H9 (cell line): ENCODE measurements around the gene CHST15. TPM values are rescaled to one million over a fixed set of nuclear protein-coding genes. Genes with fewer than 3 reads are reported as not detected.

Experiments
- DNase-seq: peaks from one replicate; pipeline ENCODE4 v3.0.0-alpha.2; 2017
- H2AFZ ChIP-seq: one replicate; pipeline ENCODE4 v1.6.1; 2013; ENCODE audit warnings: mild to moderate bottlenecking, low read length, control low read depth, moderate library complexity
- H2AK5ac ChIP-seq: 2 replicates; pipeline ENCODE4 v1.6.1; 2013; ENCODE audit warnings: low read length, control low read depth, mixed read lengths; ENCODE audit not compliant: insufficient read length
- H2BK120ac ChIP-seq: one replicate; pipeline ENCODE4 v1.6.1; 2013; ENCODE audit warnings: low read depth, mild to moderate bottlenecking, low read length, control low read depth, inconsistent platforms; ENCODE audit not compliant: poor library complexity, severe bottlenecking
- H2BK12ac ChIP-seq: 2 replicates; pipeline ENCODE4 v1.6.1; 2013; ENCODE audit warnings: low read length, control low read depth, mixed read lengths, low read depth; ENCODE audit not compliant: insufficient read length
- H2BK15ac ChIP-seq: 2 replicates; pipeline ENCODE4 v1.6.1; 2013; ENCODE audit warnings: low read depth, low read length, control low read depth
- H2BK20ac ChIP-seq: one replicate; pipeline ENCODE4 v1.6.1; 2013; ENCODE audit warnings: low read depth, mild to moderate bottlenecking, low read length, control low read depth, inconsistent platforms; ENCODE audit not compliant: poor library complexity, severe bottlenecking
- H2BK5ac ChIP-seq: 2 replicates; pipeline ENCODE4 v1.6.1; 2013; ENCODE audit warnings: low read length, control low read depth, mixed read lengths; ENCODE audit not compliant: insufficient read length
- H3K14ac ChIP-seq: 2 replicates; pipeline ENCODE4 v1.6.1; 2013; ENCODE audit warnings: low read length, control low read depth; ENCODE audit not compliant: insufficient read depth
- H3K18ac ChIP-seq: 2 replicates; pipeline ENCODE4 v1.6.1; 2013; ENCODE audit warnings: low read depth, mild to moderate bottlenecking, mixed read lengths, low read length, control low read depth; ENCODE audit not compliant: insufficient read length
- H3K23ac ChIP-seq: 2 replicates; pipeline ENCODE4 v1.6.1; 2013; ENCODE audit warnings: low read length, control low read depth, mixed read lengths, low read depth; ENCODE audit not compliant: insufficient read length
- H3K23me2 ChIP-seq: 2 replicates; pipeline ENCODE4 v1.6.1; 2013; ENCODE audit warnings: low read depth, mild to moderate bottlenecking, mixed read lengths, low read length, control low read depth; ENCODE audit not compliant: insufficient read length, poor library complexity, severe bottlenecking
- H3K27ac ChIP-seq: 2 replicates; pipeline ENCODE4 v1.5.1; 2013; ENCODE audit warnings: low read length, control low read depth, mixed read lengths, low read depth; ENCODE audit not compliant: insufficient read length
- H3K27me3 ChIP-seq: 2 replicates; pipeline ENCODE4 v1.6.1; 2013; ENCODE audit warnings: low read length, control low read depth, inconsistent platforms; ENCODE audit not compliant: insufficient read depth
- H3K4ac ChIP-seq: 2 replicates; pipeline ENCODE4 v1.6.1; 2013; ENCODE audit warnings: low read depth, mild to moderate bottlenecking, control low read depth, inconsistent platforms, low read length, moderate library complexity
- H3K4me1 ChIP-seq: 2 replicates; pipeline ENCODE4 v1.6.1; 2013; ENCODE audit warnings: low read length, control low read depth, inconsistent platforms; ENCODE audit not compliant: insufficient read depth
- H3K4me2 ChIP-seq: 2 replicates; pipeline ENCODE4 v1.6.1; 2013; ENCODE audit warnings: low read length, control low read depth, mixed read lengths; ENCODE audit not compliant: insufficient read length, insufficient read depth
- H3K56ac ChIP-seq: 2 replicates; pipeline ENCODE4 v1.6.1; 2013; ENCODE audit warnings: low read depth, mild to moderate bottlenecking, mixed read lengths, low read length, control low read depth; ENCODE audit not compliant: insufficient read length
- H3K79me1 ChIP-seq: 2 replicates; pipeline ENCODE4 v1.6.1; 2013; ENCODE audit warnings: low read depth, mild to moderate bottlenecking, moderate library complexity, low read length, control low read depth, inconsistent platforms; ENCODE audit not compliant: insufficient read depth, poor library complexity, severe bottlenecking
- H3K79me2 ChIP-seq: 2 replicates; pipeline ENCODE4 v1.6.1; 2013; ENCODE audit warnings: low read length, control low read depth, inconsistent platforms; ENCODE audit not compliant: insufficient read depth
- H3K9ac ChIP-seq: 2 replicates; pipeline ENCODE4 v1.6.1; 2013; ENCODE audit warnings: low read length, control low read depth, mixed read lengths; ENCODE audit not compliant: insufficient read length; ENCODE audit errors: extremely low read depth
- H3K9me3 ChIP-seq: one replicate; pipeline ENCODE4 v1.6.1; 2013; ENCODE audit warnings: low read depth, low read length, inconsistent platforms; ENCODE audit not compliant: control insufficient read depth
- H3T11ph ChIP-seq: one replicate; pipeline ENCODE4 v1.6.1; 2013; ENCODE audit warnings: mild to moderate bottlenecking, low read length, control low read depth, inconsistent platforms
- H4K20me1 ChIP-seq: one replicate; pipeline ENCODE4 v1.6.1; 2013; ENCODE audit not compliant: control insufficient read depth, insufficient read length, insufficient read depth
- H4K5ac ChIP-seq: 2 replicates; pipeline ENCODE4 v1.6.1; 2013; ENCODE audit warnings: low read depth, mild to moderate bottlenecking, mixed read lengths, low read length, control low read depth; ENCODE audit not compliant: insufficient read length
- H4K8ac ChIP-seq: replicated peaks from 2 replicates; pipeline ENCODE4 v1.6.1; 2013; ENCODE audit warnings: low read length, control low read depth, mixed read lengths, low read depth; ENCODE audit not compliant: insufficient read length
- H4K91ac ChIP-seq: 2 replicates; pipeline ENCODE4 v1.6.1; 2013; ENCODE audit warnings: low read depth, mild to moderate bottlenecking, moderate library complexity, mixed read lengths, low read length, control low read depth; ENCODE audit not compliant: insufficient read length
- H3K27ac Mint-ChIP-seq, 3 experiments: 2 replicates in 2 of 3; 3 replicates in 1 of 3; pipeline ENCODE4 v1.8.0; 2020 to 2021; ENCODE audit warnings: mixed read lengths in 3 of 3, mild to moderate bottlenecking in 1 of 3, moderate library complexity in 1 of 3
- H3K27me3 Mint-ChIP-seq: 2 replicates; pipeline ENCODE4 v1.8.0; 2021; ENCODE audit warnings: low read depth, mild to moderate bottlenecking, moderate library complexity, mixed read lengths
- H3K36me3 Mint-ChIP-seq, 3 experiments: 2 replicates in 2 of 3; 3 replicates in 1 of 3; pipeline ENCODE4 v1.8.0; 2020 to 2021; ENCODE audit warnings: low read depth in 3 of 3, mixed read lengths in 3 of 3; ENCODE audit not compliant: insufficient read depth in 1 of 3
- H3K4me1 Mint-ChIP-seq, 2 experiments: 2 replicates each; pipeline ENCODE4 v1.8.0; 2020; ENCODE audit warnings: mixed read lengths in 2 of 2
- H3K4me3 Mint-ChIP-seq, 2 experiments: 2 replicates in 1 of 2; 3 replicates in 1 of 2; pipeline ENCODE4 v1.8.0; 2020 to 2021; ENCODE audit warnings: mild to moderate bottlenecking in 2 of 2, mixed read lengths in 2 of 2, moderate library complexity in 1 of 2
- H3K9me3 Mint-ChIP-seq, 2 experiments: 2 replicates in 1 of 2; 3 replicates in 1 of 2; pipeline ENCODE4 v1.8.0; 2020; ENCODE audit warnings: mild to moderate bottlenecking in 2 of 2, mixed read lengths in 2 of 2, moderate library complexity in 1 of 2
- WGBS: extraction: QIAGEN DNeasy Blood & Tissue Kit; methylation state at CpG from one replicate; pipeline ENCODE4 v1.1.7; 2013; ENCODE audit warnings: missing lambda C conversion rate, low lambda C conversion rate, mixed read lengths; ENCODE audit not compliant: insufficient read length; ENCODE audit errors: extremely low coverage; 5-methylcytosine and 5-hydroxymethylcytosine counted together
- total RNA-seq: library from RNA; stranded (reverse); gene quantifications from 2 replicates; pipeline ENCODE4 v1.2.1, GENCODE V29; 2021
- TF ChIP-seq, protein P1 (sequence below): fragments of 200-600 bp; sonication (generic); conservative IDR thresholded peaks from 3 replicates; pipeline ENCODE4 v1.8.0; 2021; ENCODE audit warnings: antibody characterized with exemption, mild to moderate bottlenecking

Gene CHST15
- total RNA-seq, 1 experiment from 2014 or later = 8.7 TPM

DNA sequence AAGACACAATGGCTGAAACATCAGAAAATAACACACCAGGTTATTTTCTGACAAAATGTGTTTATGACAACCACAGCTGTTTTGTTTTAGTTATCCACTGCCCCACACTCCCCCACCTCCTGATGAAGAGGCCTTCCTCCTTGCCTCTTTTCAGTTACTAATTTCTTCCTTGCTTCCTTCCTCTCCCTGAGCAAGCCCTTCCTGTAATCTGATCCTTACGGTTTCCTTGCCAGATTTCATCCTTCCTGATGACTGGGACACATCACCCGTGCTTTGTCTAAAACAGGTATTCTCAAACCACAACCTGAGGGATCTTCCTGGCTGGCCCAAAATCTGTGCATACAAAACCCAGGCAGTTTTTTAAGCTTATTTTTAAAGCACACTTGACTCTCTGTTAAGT is 39.4 kb downstream of the CHST15 start:
- Histone ChIP-seq H3K79me1 (no peaks in the 10 kb centered on the region), H3K4me1 (peaks cover 5% of the 10 kb centered on the region; the same call in 1 of the 2 replicates), H3K23me2 (no peaks in the 10 kb centered on the region), H3K27me3 (no peaks in the 10 kb centered on the region), H3K27ac (no peak overlapping the region), H3K9ac (no peak overlapping the region), H2BK5ac (no peak overlapping the region), H4K20me1 (no peaks in the 10 kb centered on the region), H3K4ac (no peak overlapping the region), H3K4me2 (no peak overlapping the region), H2AFZ (no peak overlapping the region), H4K8ac (no peak overlapping the region), H2BK12ac (no peak overlapping the region), H2BK20ac (no peak overlapping the region), H4K91ac (no peak overlapping the region), H3K9me3 (no peaks in the 10 kb centered on the region), H2BK15ac (no peak overlapping the region), H3K56ac (no peak overlapping the region), H2AK5ac (no peak overlapping the region), H3K14ac (no peak overlapping the region), H2BK120ac (no peak overlapping the region), H3K23ac (no peak overlapping the region), H4K5ac (no peak overlapping the region), H3T11ph (no peak overlapping the region), H3K18ac (no peak overlapping the region), H3K79me2 (no peaks in the 10 kb centered on the region)
- no peak overlapping the region for H3K4me3 Mint-ChIP-seq
- WGBS = no CpG with 5 or more reads among the region's 2 CpGs
- peaks cover 22 to 23% of the 10 kb centered on the region in 2 experiments for H3K4me1 Mint-ChIP-seq
- no peak for DNase-seq
- no peaks in the 10 kb centered on the region for H3K9me3 Mint-ChIP-seq
- H3K36me3 Mint-ChIP-seq = no peaks in the 10 kb centered on the region
- no peaks in the 10 kb centered on the region for H3K27me3 Mint-ChIP-seq
- peak overlapping the region; percentile 2 to 79 (median 30); a peak in 5 of 7 replicates for H3K27ac Mint-ChIP-seq
- TF ChIP-seq, protein P1, sequence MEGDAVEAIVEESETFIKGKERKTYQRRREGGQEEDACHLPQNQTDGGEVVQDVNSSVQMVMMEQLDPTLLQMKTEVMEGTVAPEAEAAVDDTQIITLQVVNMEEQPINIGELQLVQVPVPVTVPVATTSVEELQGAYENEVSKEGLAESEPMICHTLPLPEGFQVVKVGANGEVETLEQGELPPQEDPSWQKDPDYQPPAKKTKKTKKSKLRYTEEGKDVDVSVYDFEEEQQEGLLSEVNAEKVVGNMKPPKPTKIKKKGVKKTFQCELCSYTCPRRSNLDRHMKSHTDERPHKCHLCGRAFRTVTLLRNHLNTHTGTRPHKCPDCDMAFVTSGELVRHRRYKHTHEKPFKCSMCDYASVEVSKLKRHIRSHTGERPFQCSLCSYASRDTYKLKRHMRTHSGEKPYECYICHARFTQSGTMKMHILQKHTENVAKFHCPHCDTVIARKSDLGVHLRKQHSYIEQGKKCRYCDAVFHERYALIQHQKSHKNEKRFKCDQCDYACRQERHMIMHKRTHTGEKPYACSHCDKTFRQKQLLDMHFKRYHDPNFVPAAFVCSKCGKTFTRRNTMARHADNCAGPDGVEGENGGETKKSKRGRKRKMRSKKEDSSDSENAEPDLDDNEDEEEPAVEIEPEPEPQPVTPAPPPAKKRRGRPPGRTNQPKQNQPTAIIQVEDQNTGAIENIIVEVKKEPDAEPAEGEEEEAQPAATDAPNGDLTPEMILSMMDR = no peak
